B cell (primary cell): ENCODE results near the gene SPPL2B.

Experiments used
- CTCF ChIP-seq: fragments of 200-600 bp; IDR thresholded peaks from one replicate; pipeline ENCODE4 v1.8.0; 2022; ENCODE audit warnings: antibody characterized with exemption, mild to moderate bottlenecking
- EZH2 ChIP-seq: IDR thresholded peaks from 2 replicates; pipeline ENCODE4 v1.6.1; 2012; ENCODE audit warnings: borderline replicate concordance, low read depth, mild to moderate bottlenecking, moderate library complexity, low read length; ENCODE audit not compliant: insufficient read depth, poor library complexity, severe bottlenecking

DNA sequence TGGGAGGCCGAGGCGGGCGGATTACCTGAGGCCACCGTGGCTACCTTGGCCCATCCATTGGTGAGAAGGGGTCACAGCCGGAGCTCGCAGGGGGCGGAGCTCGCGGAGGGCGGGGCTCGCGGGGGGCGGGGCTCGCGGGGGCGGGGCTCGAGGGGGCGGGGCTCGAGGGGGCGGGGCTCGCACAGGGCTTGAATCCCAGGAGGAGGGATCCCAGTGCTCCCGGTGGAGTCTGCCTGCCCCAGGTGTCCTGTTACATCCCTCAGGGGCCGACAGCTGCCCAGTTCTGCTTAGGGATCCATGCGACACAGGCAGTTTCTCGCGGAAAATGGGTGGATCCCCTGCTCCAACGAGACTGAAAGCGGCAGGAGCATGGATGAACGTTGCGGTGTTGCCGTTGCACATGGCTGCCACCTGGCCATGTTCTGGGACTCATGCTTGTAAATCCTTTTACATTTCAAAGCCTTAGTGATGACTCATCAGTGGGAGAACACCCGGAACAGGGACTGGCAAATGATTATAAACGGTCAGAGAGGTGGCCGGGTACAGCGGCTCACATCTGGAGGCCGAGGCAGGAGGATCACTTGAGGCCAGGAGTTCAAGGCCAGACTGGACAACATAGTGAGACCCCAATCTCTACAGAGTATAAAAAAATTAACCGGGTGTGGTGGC is 56.7 kb downstream of the SPPL2B start:
- TF ChIP-seq CTCF (no peak), EZH2 (no peak)
